HepG2 (cell line): ENCODE results near the gene NSL1. TPM values are rescaled to one million over a fixed set of nuclear protein-coding genes. Genes with fewer than 3 reads are reported as not detected.

Source experiments
- polyA plus RNA-seq, 8 experiments: library from polyadenylated mRNA; depleted of rRNA in 3 of 8; stranded (reverse) in 7 of 8; unstranded in 1 of 8; fragments of >200 nt; fragmentation: Illumina TruSeq in 4 of 8; extraction: Trizol in 4 of 8; gene quantifications; 2 replicates each; pipeline versions ENCODE4 v1.2.1 to v1.2.3, GENCODE V29; 2011 to 2016; ENCODE audit warnings: low read depth in 4 of 8, missing spikeins in 1 of 8, mixed read lengths in 1 of 8; ENCODE audit not compliant: insufficient read depth in 1 of 8
- total RNA-seq, 5 experiments: library from RNA; depleted of rRNA; stranded (reverse); fragments of >200 nt; fragmentation: Illumina TruSeq; extraction: Trizol; gene quantifications; 2 replicates each; pipeline ENCODE4 v1.2.3, GENCODE V29; 2016; ENCODE audit warnings: low read depth in 1 of 5

NSL1 gene
- total and polyA plus RNA-seq, 2 of the 13 experiments (the other 11 are each of a cell fraction or from before 2014, with no cell fraction given) = 34.5 to 77.4 TPM

Other genes with a start within 250 kb of the NSL1 start
- gene ATF3, start 183.0 kb downstream of the NSL1 start, total RNA-seq (2016; rRNA removed; fragmentation: Illumina TruSeq; extraction: Trizol) = 3.6 and 5.0 TPM in 2 replicates
- gene ATF3, start 183.0 kb downstream of the NSL1 start, polyA plus RNA-seq (2011; rRNA removed) = 13.0 and 16.4 TPM in 2 replicates
- not detected in 2 replicates for gene BATF3, start 91.9 kb downstream of the NSL1 start, total RNA-seq (2016; rRNA removed; fragmentation: Illumina TruSeq; extraction: Trizol)
- gene BATF3, start 91.9 kb downstream of the NSL1 start, polyA plus RNA-seq (2011; rRNA removed) = 0.13 and 0.40 TPM in 2 replicates
- gene TATDN3, start 117 bp upstream of the NSL1 start, total RNA-seq (2016; rRNA removed; fragmentation: Illumina TruSeq; extraction: Trizol) = 8.6 and 10.7 TPM in 2 replicates
- gene TATDN3, start 117 bp upstream of the NSL1 start, polyA plus RNA-seq (2011; rRNA removed) = 6.9 and 7.3 TPM in 2 replicates
- 0.64 and 0.86 TPM in 2 replicates for gene SPATA45, start 55.9 kb upstream of the NSL1 start, total RNA-seq (2016; rRNA removed; fragmentation: Illumina TruSeq; extraction: Trizol)
- 0.17 TPM in 1 of 2 replicates, not detected in the other for gene SPATA45, start 55.9 kb upstream of the NSL1 start, polyA plus RNA-seq (2011; rRNA removed)
- gene FLVCR1, start 66.5 kb upstream of the NSL1 start, total RNA-seq (2016; rRNA removed; fragmentation: Illumina TruSeq; extraction: Trizol) = 18.6 and 39.8 TPM in 2 replicates
- gene FLVCR1, start 66.5 kb upstream of the NSL1 start, polyA plus RNA-seq (2011; rRNA removed) = 14.8 and 16.0 TPM in 2 replicates
- 0.74 and 1.00 TPM in 2 replicates for gene VASH2, start 158.8 kb upstream of the NSL1 start, total RNA-seq (2016; rRNA removed; fragmentation: Illumina TruSeq; extraction: Trizol)
- gene VASH2, start 158.8 kb upstream of the NSL1 start, polyA plus RNA-seq (2011; rRNA removed) = 0.44 and 0.60 TPM in 2 replicates
- 23.5 and 25.4 TPM in 2 replicates for gene ANGEL2, start 224.1 kb upstream of the NSL1 start, total RNA-seq (2016; rRNA removed; fragmentation: Illumina TruSeq; extraction: Trizol)
- gene ANGEL2, start 224.1 kb upstream of the NSL1 start, polyA plus RNA-seq (2011; rRNA removed) = 11.8 and 12.3 TPM in 2 replicates